Neural cell (in vitro differentiated cells): ENCODE results near the gene BTN2A1.

ENCODE experiments used
- EP300 ChIP-seq: fragments of 450-650 bp; conservative IDR thresholded peaks from 2 replicates; pipeline ENCODE4 v1.6.1; 2014; ENCODE audit warnings: antibody characterized with exemption, mild to moderate bottlenecking, moderate library complexity; ENCODE audit not compliant: poor library complexity, severe bottlenecking
- EZH2 ChIP-seq: fragments of 200-600, 300-800 bp; shearing (Covaris generic), sonication (generic); IDR thresholded peaks from 2 replicates; pipeline ENCODE4 v1.6.1; 2014; ENCODE audit warnings: antibody characterized with exemption, low read length, borderline replicate concordance, mild to moderate bottlenecking; ENCODE audit not compliant: insufficient read depth, poor library complexity, severe bottlenecking
- REST ChIP-seq: IDR thresholded peaks from 2 replicates; pipeline ENCODE4 v1.6.1; 2012; ENCODE audit warnings: borderline replicate concordance
- SMC3 ChIP-seq: fragments of 450-650 bp; conservative IDR thresholded peaks from 2 replicates; pipeline ENCODE4 v1.6.1; 2014; ENCODE audit warnings: antibody characterized with exemption, mild to moderate bottlenecking, moderate library complexity; ENCODE audit not compliant: poor library complexity
- TAF1 ChIP-seq: IDR thresholded peaks from 2 replicates; pipeline ENCODE4 v1.6.1; 2012; ENCODE audit warnings: low read depth
- TF ChIP-seq, protein P1 (sequence below): fragments of 450-650 bp; IDR thresholded peaks from 2 replicates; pipeline ENCODE4 v1.5.1; 2014; ENCODE audit warnings: antibody characterized with exemption, mild to moderate bottlenecking, moderate library complexity; ENCODE audit not compliant: poor library complexity, severe bottlenecking

GRCh38 chr6:26411751-26412150, 46.0 kb upstream of the BTN2A1 start:
- TF ChIP-seq, protein P1, sequence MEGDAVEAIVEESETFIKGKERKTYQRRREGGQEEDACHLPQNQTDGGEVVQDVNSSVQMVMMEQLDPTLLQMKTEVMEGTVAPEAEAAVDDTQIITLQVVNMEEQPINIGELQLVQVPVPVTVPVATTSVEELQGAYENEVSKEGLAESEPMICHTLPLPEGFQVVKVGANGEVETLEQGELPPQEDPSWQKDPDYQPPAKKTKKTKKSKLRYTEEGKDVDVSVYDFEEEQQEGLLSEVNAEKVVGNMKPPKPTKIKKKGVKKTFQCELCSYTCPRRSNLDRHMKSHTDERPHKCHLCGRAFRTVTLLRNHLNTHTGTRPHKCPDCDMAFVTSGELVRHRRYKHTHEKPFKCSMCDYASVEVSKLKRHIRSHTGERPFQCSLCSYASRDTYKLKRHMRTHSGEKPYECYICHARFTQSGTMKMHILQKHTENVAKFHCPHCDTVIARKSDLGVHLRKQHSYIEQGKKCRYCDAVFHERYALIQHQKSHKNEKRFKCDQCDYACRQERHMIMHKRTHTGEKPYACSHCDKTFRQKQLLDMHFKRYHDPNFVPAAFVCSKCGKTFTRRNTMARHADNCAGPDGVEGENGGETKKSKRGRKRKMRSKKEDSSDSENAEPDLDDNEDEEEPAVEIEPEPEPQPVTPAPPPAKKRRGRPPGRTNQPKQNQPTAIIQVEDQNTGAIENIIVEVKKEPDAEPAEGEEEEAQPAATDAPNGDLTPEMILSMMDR = no peak
- TF ChIP-seq REST = no peak
- TF ChIP-seq EZH2 = no peak
- TF ChIP-seq EP300 = no peak
- no peak for TF ChIP-seq SMC3
- no peak for TF ChIP-seq TAF1
